GM19351 (cell line): ENCODE results near the gene HPCAL1.
"Not testable (repeated sequence)": the region's sequence is repeated elsewhere in the genome, so short reads cannot be mapped to it uniquely, and the experiment has no call there.

ENCODE experiments used
- ATAC-seq: cut with Tn5 transposase; IDR thresholded peaks from one replicate; pipeline ENCODE4 v1.9.1; 2021; ENCODE audit warnings: mild to moderate bottlenecking, moderate library complexity; ENCODE audit not compliant: unreplicated experiment

Gene HPCAL1

GRCh38 chr2:10435820-10436204 is 133.1 kb downstream of the HPCAL1 start:
- no peak for ATAC-seq

- no peak for ATAC-seq
Observed at GRCh38 chr2:10436583-10437110, 133.9 kb downstream of the HPCAL1 start.

GRCh38 chr2:10437806-10438205 is 135.1 kb downstream of the HPCAL1 start:
- no peak for ATAC-seq

GRCh38 chr2:10438688-10439087 is 136.0 kb downstream of the HPCAL1 start:
- no peak for ATAC-seq

- no peak for ATAC-seq
Observed at GRCh38 chr2:10439185-10439879, 136.6 kb downstream of the HPCAL1 start.

GRCh38 chr2:10439971-10440370 is 137.3 kb downstream of the HPCAL1 start:
- no peak for ATAC-seq

GRCh38 chr2:10440736-10441135 is 138.0 kb downstream of the HPCAL1 start:
- ATAC-seq = no peak

- ATAC-seq = no peak
Observed at GRCh38 chr2:10441948-10442347, 139.2 kb downstream of the HPCAL1 start.

GRCh38 chr2:10442469-10443126 is 139.9 kb downstream of the HPCAL1 start:
- ATAC-seq = not testable (repeated sequence)

GRCh38 chr2:10444463-10444862 is 141.8 kb downstream of the HPCAL1 start:
- ATAC-seq = no peak

- ATAC-seq = no peak
Observed at GRCh38 chr2:10446631-10447030, 143.9 kb downstream of the HPCAL1 start.

GRCh38 chr2:10447300-10447894 is 144.7 kb downstream of the HPCAL1 start:
- peak; percentile 23 for ATAC-seq

- ATAC-seq = peak; percentile 69
Observed at GRCh38 chr2:10447895-10448575, 145.3 kb downstream of the HPCAL1 start, which contains the start of gene ODC1. Gene ODC1 (minus strand): TSS chr2:10448327. CDS start chr2:10445032, 3,295 bp downstream.

- peak; percentile 59 for ATAC-seq
Observed at GRCh38 chr2:10448576-10449485, 146.1 kb downstream of the HPCAL1 start.

GRCh38 chr2:10449486-10449831 is 146.8 kb downstream of the HPCAL1 start:
- no peak for ATAC-seq

GRCh38 chr2:10449838-10450691 is 147.4 kb downstream of the HPCAL1 start:
- ATAC-seq = no peak

GRCh38 chr2:10451819-10452218 is 149.1 kb downstream of the HPCAL1 start:
- ATAC-seq = no peak

- ATAC-seq = no peak
Observed at GRCh38 chr2:10452312-10452711, 149.6 kb downstream of the HPCAL1 start.
